Natural killer cell (primary cell): Measurements from ENCODE around the gene RWDD1. TPM values are rescaled to one million over a fixed set of nuclear protein-coding genes. Genes with fewer than 3 reads are reported as not detected.

ENCODE experiments used
- ATAC-seq, 3 donors: fragments of 150-1000 bp in 2 of 3; fragments of 200-7000 bp in 1 of 3; cut with Tn5 transposase; 1 replicate in 1 of 3; 2 replicates in 2 of 3; pipeline ENCODE4 v1.10.0; 2021; ENCODE audit warnings: mild to moderate bottlenecking in 2 of 3, moderate library complexity in 2 of 3
- DNase-seq, 2 donors: peaks; one replicate each; pipeline versions ENCODE4 v3.0.0 to v3.0.0-alpha.2; 2013 to 2021; ENCODE audit warnings: mixed read lengths in 1 of 2
- H3K27ac ChIP-seq: one replicate; pipeline ENCODE4 v1.5.1; 2013; ENCODE audit warnings: mild to moderate bottlenecking, low read length
- H3K27me3 ChIP-seq: one replicate; pipeline ENCODE4 v1.6.1; 2013; ENCODE audit warnings: low read length; ENCODE audit not compliant: control insufficient read depth, insufficient read depth
- H3K36me3 ChIP-seq: one replicate; pipeline ENCODE4 v1.6.1; 2013; ENCODE audit warnings: low read length; ENCODE audit not compliant: control insufficient read depth, insufficient read depth
- H3K4me1 ChIP-seq: one replicate; pipeline ENCODE4 v1.6.1; 2013; ENCODE audit warnings: low read length; ENCODE audit not compliant: control insufficient read depth, insufficient read depth
- H3K4me3 ChIP-seq: one replicate; pipeline ENCODE4 v1.5.1; 2013; ENCODE audit warnings: low read length
- H3K9me3 ChIP-seq: one replicate; pipeline ENCODE4 v1.6.1; 2013; ENCODE audit warnings: low read length; ENCODE audit not compliant: control insufficient read depth, insufficient read depth
- H3K27ac Mint-ChIP-seq, 2 donors: one replicate each; pipeline ENCODE4 v1.8.0; 2022; ENCODE audit warnings: mild to moderate bottlenecking in 2 of 2, mixed read lengths in 2 of 2, moderate library complexity in 1 of 2
- H3K27me3 Mint-ChIP-seq, 2 donors: one replicate each; pipeline ENCODE4 v1.8.0; 2022; ENCODE audit warnings: low read depth in 2 of 2, mixed read lengths in 2 of 2
- H3K36me3 Mint-ChIP-seq: one replicate; pipeline ENCODE4 v1.8.0; 2022; ENCODE audit warnings: mixed read lengths
- H3K4me1 Mint-ChIP-seq, 2 donors: one replicate each; pipeline ENCODE4 v1.8.0; 2022; ENCODE audit warnings: mixed read lengths in 2 of 2
- H3K4me3 Mint-ChIP-seq: one replicate; pipeline ENCODE4 v1.8.0; 2022; ENCODE audit warnings: mild to moderate bottlenecking, moderate library complexity, mixed read lengths
- H3K9me3 Mint-ChIP-seq, 2 donors: one replicate each; pipeline ENCODE4 v1.8.0; 2022; ENCODE audit warnings: mixed read lengths in 2 of 2
- CTCF ChIP-seq: fragments of 200-600 bp; IDR thresholded peaks from one replicate; pipeline ENCODE4 v1.8.0; 2022; ENCODE audit warnings: antibody characterized with exemption
- WGBS: methylation state at CpG from one replicate; pipeline ENCODE4 v1.1.7; 2013; ENCODE audit warnings: missing lambda C conversion rate; ENCODE audit not compliant: insufficient coverage; 5-methylcytosine and 5-hydroxymethylcytosine counted together
- intact Hi-C: fragments of 100-400 bp; cut with micrococcal nuclease; formaldehyde crosslinking; loops from one replicate; pipeline ENCODE4 v1.14.2; 2022
- total RNA-seq, 4 donors: library from RNA; stranded (reverse); fragments of 120-200 nt in 1 of 4; gene quantifications; one replicate each; pipeline versions ENCODE4 v1.2.3 to v1.2.4, GENCODE V29; 2013 to 2022

The RWDD1 gene
- 10 to 100 TPM; 47.0 to 48.9 (median 47.1) TPM for total RNA-seq
- total RNA-seq (2013), result 77.1 TPM

- intact Hi-C loops, result loop anchor here (1.0 to 5.0 kb wide), 6 partner anchors 35 to 470 kb away; partner anchors contain the start of genes KPNA5, NT5DC1, TSPYL1 and TSPYL4
- TF ChIP-seq CTCF, result no peak
- Histone ChIP-seq H3K4me1 (peaks cover 4% of the 10 kb centered on the region), H3K27ac (peak within 1 kb of the TSS; percentile 88), H3K4me3 (peak within 1 kb of the TSS; percentile 66), H3K36me3 (peaks cover 12% of the 10 kb centered on the region), H3K9me3 (no peaks in the 10 kb centered on the region), H3K27me3 (no peaks in the 10 kb centered on the region)
- H3K4me3 Mint-ChIP-seq, result peak within 1 kb of the TSS; percentile 98
- DNase-seq (peak; percentile 96 to 99), ATAC-seq (peak; percentile 91 to 99 (median 92))
- H3K9me3 Mint-ChIP-seq, result no peaks in the 10 kb centered on the region
- WGBS, result under 1% methylated on average over 62 of the region's 62 CpGs
- H3K27me3 Mint-ChIP-seq, result peaks cover 5 to 10% of the 10 kb centered on the region in 2 donors
- peaks cover 43 to 44% of the 10 kb centered on the region in 2 donors for H3K4me1 Mint-ChIP-seq
- no peaks in the 10 kb centered on the region for H3K36me3 Mint-ChIP-seq
- peak within 1 kb of the TSS; percentile 99 for H3K27ac Mint-ChIP-seq
Observed at GRCh38 chr6:116570856-116571682, at the start of gene RWDD1. RWDD1 (plus strand) TSS chr6:116571504; CDS start chr6:116571583, 79 bp downstream.

- no peaks in the 10 kb centered on the region for H3K27me3 ChIP-seq
- H3K27ac ChIP-seq, result no peak overlapping the region
- H3K36me3 ChIP-seq, result no peaks in the 10 kb centered on the region
- TF ChIP-seq CTCF, result no peak
- H3K4me1 ChIP-seq, result no peaks in the 10 kb centered on the region
- Mint-ChIP-seq H3K27ac (no peak overlapping the region), H3K9me3 (no peaks in the 10 kb centered on the region), H3K4me3 (no peak overlapping the region), H3K36me3 (no peaks in the 10 kb centered on the region), H3K27me3 (peaks cover 3 to 21% of the 10 kb centered on the region in 2 donors), H3K4me1 (no peaks in the 10 kb centered on the region)
- ATAC-seq (no peak), DNase-seq (no peak)
- intact Hi-C loops, result no loop called here
- no peaks in the 10 kb centered on the region for H3K9me3 ChIP-seq
- no peak overlapping the region for H3K4me3 ChIP-seq
- 94% methylated on average over 2 of the region's 2 CpGs for WGBS
Observed at GRCh38 chr6:116522896-116523295, 48.4 kb upstream of the RWDD1 start.

- Histone ChIP-seq H3K4me1 (no peaks in the 10 kb centered on the region), H3K4me3 (no peak overlapping the region), H3K27ac (no peak overlapping the region), H3K27me3 (no peaks in the 10 kb centered on the region), H3K36me3 (no peaks in the 10 kb centered on the region), H3K9me3 (no peaks in the 10 kb centered on the region)
- Mint-ChIP-seq H3K4me3 (no peak overlapping the region), H3K36me3 (no peaks in the 10 kb centered on the region), H3K27ac (no peak overlapping the region), H3K4me1 (no peaks in the 10 kb centered on the region), H3K9me3 (no peaks in the 10 kb centered on the region), H3K27me3 (peaks cover 0 to 12% of the 10 kb centered on the region in 2 donors)
- TF ChIP-seq CTCF, result no peak
- DNase-seq (no peak), ATAC-seq (no peak)
- WGBS, result 83% methylated on average over 1 of the region's 2 CpGs
- intact Hi-C loops, result no loop called here
Observed at GRCh38 chr6:116524236-116524635, 47.1 kb upstream of the RWDD1 start.
